ENCODE measurements around the gene ZSWIM6. TPM values are rescaled to one million over a fixed set of nuclear protein-coding genes. Genes with fewer than 3 reads are reported as not detected.

Gene ZSWIM6
- total RNA-seq, 1 donor from 2014 or later = 8.9 TPM

GRCh38 chr5:61582887-61583286 lies 250.8 kb downstream of the ZSWIM6 start:
- Mint-ChIP-seq H3K36me3 (ENCODE audit: low read depth) (no peaks in the 10 kb centered on the region), H3K27me3 (ENCODE audit: low read depth) (no peaks in the 10 kb centered on the region), H3K4me3 (ENCODE audit: low read depth) (no peak overlapping the region), H3K9me3 (no peaks in the 10 kb centered on the region), H3K27ac (no peak overlapping the region), H3K4me1 (ENCODE audit: low read depth) (no peaks in the 10 kb centered on the region)
- intact Hi-C loops (cut with micrococcal nuclease) = no loop called here
- no peak for DNase-seq (ENCODE audit: low spot score)

- Mint-ChIP-seq H3K27me3 (ENCODE audit: low read depth) (no peaks in the 10 kb centered on the region), H3K9me3 (no peaks in the 10 kb centered on the region), H3K27ac (no peak overlapping the region), H3K4me3 (ENCODE audit: low read depth) (no peak overlapping the region), H3K4me1 (ENCODE audit: low read depth) (no peaks in the 10 kb centered on the region), H3K36me3 (ENCODE audit: low read depth) (no peaks in the 10 kb centered on the region)
- no peak for DNase-seq (ENCODE audit: low spot score)
- intact Hi-C loops (cut with micrococcal nuclease) = no loop called here
Observed at GRCh38 chr5:61586096-61587084, 254.3 kb downstream of the ZSWIM6 start.

- H3K4me3 Mint-ChIP-seq (ENCODE audit: low read depth) = no peak overlapping the region
- no peaks in the 10 kb centered on the region for H3K27me3 Mint-ChIP-seq (ENCODE audit: low read depth)
- H3K27ac Mint-ChIP-seq = no peak overlapping the region
- no peaks in the 10 kb centered on the region for H3K36me3 Mint-ChIP-seq (ENCODE audit: low read depth)
- H3K4me1 Mint-ChIP-seq (ENCODE audit: low read depth) = no peaks in the 10 kb centered on the region
- intact Hi-C loops (cut with micrococcal nuclease) = no loop called here
- no peaks in the 10 kb centered on the region for H3K9me3 Mint-ChIP-seq
- no peak for DNase-seq (ENCODE audit: low spot score)
Observed at GRCh38 chr5:61587125-61587524, 255.1 kb downstream of the ZSWIM6 start.

- H3K9me3 Mint-ChIP-seq = no peaks in the 10 kb centered on the region
- no peak overlapping the region for H3K27ac Mint-ChIP-seq
- no peaks in the 10 kb centered on the region for H3K36me3 Mint-ChIP-seq (ENCODE audit: low read depth)
- H3K4me1 Mint-ChIP-seq (ENCODE audit: low read depth) = no peaks in the 10 kb centered on the region
- H3K4me3 Mint-ChIP-seq (ENCODE audit: low read depth) = no peak overlapping the region
- H3K27me3 Mint-ChIP-seq (ENCODE audit: low read depth) = no peaks in the 10 kb centered on the region
- no peak for DNase-seq (ENCODE audit: low spot score)
- intact Hi-C loops (cut with micrococcal nuclease) = no loop called here
Observed at GRCh38 chr5:61588216-61588615, 256.2 kb downstream of the ZSWIM6 start.

GRCh38 chr5:61589946-61590345 lies 257.9 kb downstream of the ZSWIM6 start:
- no peaks in the 10 kb centered on the region for H3K9me3 Mint-ChIP-seq

GRCh38 chr5:61590473-61590872 lies 258.4 kb downstream of the ZSWIM6 start:
- Mint-ChIP-seq H3K27ac (no peak overlapping the region), H3K36me3 (ENCODE audit: low read depth) (no peaks in the 10 kb centered on the region), H3K27me3 (ENCODE audit: low read depth) (peaks cover 2% of the 10 kb centered on the region), H3K4me1 (ENCODE audit: low read depth) (no peaks in the 10 kb centered on the region), H3K9me3 (no peaks in the 10 kb centered on the region), H3K4me3 (ENCODE audit: low read depth) (no peak overlapping the region)
- intact Hi-C loops (cut with micrococcal nuclease) = no loop called here
- DNase-seq (ENCODE audit: low spot score) = no peak

More at GRCh38 chr5:61589946-61590345, 257.9 kb downstream of the ZSWIM6 start:
- intact Hi-C loops (cut with micrococcal nuclease) = no loop called here
- Mint-ChIP-seq H3K27ac (no peak overlapping the region), H3K4me3 (ENCODE audit: low read depth) (no peak overlapping the region), H3K36me3 (ENCODE audit: low read depth) (no peaks in the 10 kb centered on the region), H3K4me1 (ENCODE audit: low read depth) (no peaks in the 10 kb centered on the region), H3K27me3 (ENCODE audit: low read depth) (no peaks in the 10 kb centered on the region)
- no peak for DNase-seq (ENCODE audit: low spot score)

- no peaks in the 10 kb centered on the region for H3K9me3 Mint-ChIP-seq
- no peaks in the 10 kb centered on the region for H3K4me1 Mint-ChIP-seq (ENCODE audit: low read depth)
- H3K4me3 Mint-ChIP-seq (ENCODE audit: low read depth) = no peak overlapping the region
- no peak for DNase-seq (ENCODE audit: low spot score)
- peaks cover 2% of the 10 kb centered on the region for H3K27me3 Mint-ChIP-seq (ENCODE audit: low read depth)
- H3K36me3 Mint-ChIP-seq (ENCODE audit: low read depth) = no peaks in the 10 kb centered on the region
- no peak overlapping the region for H3K27ac Mint-ChIP-seq
- intact Hi-C loops (cut with micrococcal nuclease) = no loop called here
Observed at GRCh38 chr5:61591859-61592258, 259.8 kb downstream of the ZSWIM6 start.

- H3K36me3 Mint-ChIP-seq (ENCODE audit: low read depth) = no peaks in the 10 kb centered on the region
- no peak overlapping the region for H3K27ac Mint-ChIP-seq
- H3K9me3 Mint-ChIP-seq = no peaks in the 10 kb centered on the region
- DNase-seq (ENCODE audit: low spot score) = no peak
- intact Hi-C loops (cut with micrococcal nuclease) = no loop called here
- no peaks in the 10 kb centered on the region for H3K4me1 Mint-ChIP-seq (ENCODE audit: low read depth)
- H3K4me3 Mint-ChIP-seq (ENCODE audit: low read depth) = no peak overlapping the region
- peaks cover 10% of the 10 kb centered on the region for H3K27me3 Mint-ChIP-seq (ENCODE audit: low read depth)
Observed at GRCh38 chr5:61595426-61595825, 263.4 kb downstream of the ZSWIM6 start.

Other genes with a start within 250 kb of the ZSWIM6 start
- 73.2 and 78.3 TPM in 2 replicates for gene SMIM15, start 169.8 kb upstream of the ZSWIM6 start, total RNA-seq

All from activated T-helper 2 cell treated with anti-CD3 and anti-CD28 coated beads, Interferon-gamma antibody, Interleukin-2, Interleukin-4, amounts not matched to agents 10 μg/mL and 5 μg/mL and 100 μg/mL, durations not matched to agents 14 hours and 24 hours and 36 hours (primary cell).